Endothelial cell of umbilical vein (primary cell): ENCODE measurements around the gene NOXA1.

Experiments
- CTCF ChIP-seq, 2 donors: IDR thresholded peaks; 1 replicate in 1 of 2; 2 replicates in 1 of 2; pipeline ENCODE4 v1.5.1; 2011; ENCODE audit warnings: low read length in 2 of 2, mild to moderate bottlenecking in 2 of 2, moderate library complexity in 2 of 2, control low read depth in 1 of 2, inconsistent platforms in 1 of 2, low read depth in 1 of 2; ENCODE audit not compliant: insufficient read depth in 1 of 2; ENCODE audit errors: extremely low read depth in 1 of 2
- POLR2AphosphoS5 ChIP-seq: IDR thresholded peaks from 2 replicates; pipeline ENCODE4 v1.6.1; 2012; ENCODE audit warnings: low read depth, mild to moderate bottlenecking, control low read depth, low read length, moderate library complexity; ENCODE audit not compliant: insufficient read depth

- no peak for TF ChIP-seq POLR2AphosphoS5
- TF ChIP-seq CTCF (IDR thresholded peaks at IDR 0.05; ENCODE audit: extremely low read depth in 1 of 2, insufficient read depth in 1 of 2, low read depth in 1 of 2, low read length in 2 of 2) = no peak
These were observed 3.0 kb downstream of the NOXA1 start for GRCh38 chr9:137426018-137426681.
